Endometrial microvascular endothelial cells (primary cell): Measurements from ENCODE around the gene SNX27. TPM values are rescaled to one million over a fixed set of nuclear protein-coding genes. Genes with fewer than 3 reads are reported as not detected.
"Not testable (repeated sequence)": the region's sequence is repeated elsewhere in the genome, so short reads cannot be mapped to it uniquely, and the experiment has no call there.

ENCODE experiments used
- in situ Hi-C: cut with HindIII; loops from 2 replicates; pipeline ENCODE4 v1.10.0; 2017; ENCODE audit warnings: low sequenced_read_pairs, low pct_unique_long_range_greater_than_20kb; ENCODE audit errors: inconsistent ontology term
- total RNA-seq: library from RNA; depleted of rRNA; stranded (reverse); fragments of >200 nt; gene quantifications from one replicate; pipeline ENCODE4 v1.2.3, GENCODE V29; 2015; ENCODE audit errors: inconsistent ontology term

The SNX27 gene
- total RNA-seq, 1 donor from 2014 or later: 15.9 TPM

GRCh38 chr1:151629278-151629677 lies 17.4 kb downstream of the SNX27 start:
- in situ Hi-C loops: no loop called here

- in situ Hi-C loops: loop anchor here (10.0 kb wide), 1 partner anchor 209 kb away; no protein-coding TSS in a partner anchor
Measured at GRCh38 chr1:151635479-151636072, 23.7 kb downstream of the SNX27 start.

- in situ Hi-C loops: loop anchor here (10.0 kb wide), 1 partner anchor 207 kb away; no protein-coding TSS in a partner anchor
Measured at GRCh38 chr1:151638074-151638775, 26.4 kb downstream of the SNX27 start.

- in situ Hi-C loops: loop anchor here (10.0 kb wide), 1 partner anchor 206 kb away; no protein-coding TSS in a partner anchor
Measured at GRCh38 chr1:151638812-151639211, 27.0 kb downstream of the SNX27 start.

- in situ Hi-C loops: loop anchor here (10.0 kb wide), 1 partner anchor 205 kb away; no protein-coding TSS in a partner anchor
Measured at GRCh38 chr1:151639466-151639865, 27.6 kb downstream of the SNX27 start.

- in situ Hi-C loops: no loop called here
Measured at GRCh38 chr1:151641229-151641628, 29.4 kb downstream of the SNX27 start.

- in situ Hi-C loops: not testable (repeated sequence)
Measured at GRCh38 chr1:151643085-151643484, 31.2 kb downstream of the SNX27 start.

- in situ Hi-C loops: no loop called here
Measured at GRCh38 chr1:151644001-151644400, 32.2 kb downstream of the SNX27 start.

- in situ Hi-C loops: no loop called here
Measured at GRCh38 chr1:151653397-151653796, 41.5 kb downstream of the SNX27 start.

GRCh38 chr1:151655371-151655770 lies 43.5 kb downstream of the SNX27 start:
- in situ Hi-C loops: no loop called here

GRCh38 chr1:151661751-151662150 lies 49.9 kb downstream of the SNX27 start:
- in situ Hi-C loops: no loop called here

- in situ Hi-C loops: no loop called here
Measured at GRCh38 chr1:151668090-151668489, 56.2 kb downstream of the SNX27 start.

GRCh38 chr1:151670036-151670675 lies 58.3 kb downstream of the SNX27 start:
- in situ Hi-C loops: not testable (repeated sequence)

- in situ Hi-C loops: no loop called here
Measured at GRCh38 chr1:151673407-151673806, 61.6 kb downstream of the SNX27 start.

- in situ Hi-C loops: no loop called here
Measured at GRCh38 chr1:151680391-151680790, 68.5 kb downstream of the SNX27 start.

- in situ Hi-C loops: no loop called here
Measured at GRCh38 chr1:151680826-151681225, 69.0 kb downstream of the SNX27 start.

- in situ Hi-C loops: no loop called here
Measured at GRCh38 chr1:151681923-151682322, 70.1 kb downstream of the SNX27 start.

GRCh38 chr1:151682901-151683300 lies 71.1 kb downstream of the SNX27 start:
- in situ Hi-C loops: not testable (repeated sequence)

- in situ Hi-C loops: no loop called here
Measured at GRCh38 chr1:151684128-151684527, 72.3 kb downstream of the SNX27 start.

GRCh38 chr1:151686561-151686960 lies 74.7 kb downstream of the SNX27 start:
- in situ Hi-C loops: no loop called here
